Epithelial cell of prostate (primary cell): ENCODE measurements around the gene C9orf43.
"Not testable (repeated sequence)": the region's sequence is repeated elsewhere in the genome, so short reads cannot be mapped to it uniquely, and the experiment has no call there.

Experiments used
- DNase-seq: peaks from one replicate; pipeline ENCODE4 v3.0.0-alpha.2; 2011; ENCODE audit warnings: low read depth, low spot score
- H3K27ac ChIP-seq: fragments of 450-650 bp; 2 replicates; pipeline ENCODE4 v1.5.1; 2017; ENCODE audit warnings: mild to moderate bottlenecking

Gene C9orf43, protein sequence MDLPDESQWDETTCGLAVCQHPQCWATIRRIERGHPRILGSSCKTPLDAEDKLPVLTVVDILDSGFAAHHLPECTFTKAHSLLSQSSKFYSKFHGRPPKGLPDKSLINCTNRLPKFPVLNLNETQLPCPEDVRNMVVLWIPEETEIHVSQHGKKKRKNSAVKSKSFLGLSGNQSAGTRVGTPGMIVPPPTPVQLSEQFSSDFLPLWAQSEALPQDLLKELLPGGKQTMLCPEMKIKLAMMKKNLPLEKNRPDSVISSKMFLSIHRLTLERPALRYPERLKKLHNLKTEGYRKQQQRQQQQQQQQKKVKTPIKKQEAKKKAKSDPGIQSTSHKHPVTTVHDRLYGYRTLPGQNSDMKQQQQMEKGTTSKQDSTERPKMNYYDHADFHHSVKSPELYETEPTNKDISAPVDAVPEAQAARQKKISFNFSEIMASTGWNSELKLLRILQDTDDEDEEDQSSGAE

GRCh38 chr9:113410207-113410864 lies at the start of gene C9orf43, which contains the start of gene POLE3:
Gene C9orf43 (plus strand): TSS chr9:113410747. CDS start chr9:113413494, 2,747 bp downstream.
Gene POLE3 (minus strand): TSS chr9:113410675. CDS start chr9:113410293, 382 bp downstream.
- DNase-seq, result peak; percentile 72
- H3K27ac ChIP-seq, result peak within 1 kb of the TSS; percentile 94

GRCh38 chr9:113361304-113362018 lies 49.1 kb upstream of the C9orf43 start:
- no peak overlapping the region for H3K27ac ChIP-seq
- no peak for DNase-seq

- no peak overlapping the region for H3K27ac ChIP-seq
- no peak for DNase-seq
Observed at GRCh38 chr9:113363336-113363735, 47.2 kb upstream of the C9orf43 start.

DNA sequence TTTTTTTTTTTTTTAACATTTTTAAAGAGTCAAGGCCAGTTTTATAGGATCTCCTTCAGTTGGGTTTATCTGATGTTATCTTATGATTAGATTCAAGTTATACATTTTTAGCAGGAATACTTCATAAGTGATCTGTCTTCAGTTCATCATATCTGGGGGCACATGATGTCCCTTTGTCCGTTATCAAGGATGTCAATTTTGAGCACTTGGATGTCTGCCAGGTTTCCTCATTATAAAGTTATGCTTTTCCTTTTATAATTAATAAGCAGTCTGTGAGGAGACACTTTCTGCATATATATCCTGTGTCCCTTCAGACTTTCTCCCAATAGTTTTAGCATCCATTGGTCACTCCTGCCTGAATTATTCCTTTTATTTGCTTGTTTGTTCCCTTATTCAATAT lies 45.6 kb upstream of the C9orf43 start:
- H3K27ac ChIP-seq, result no peak overlapping the region
- DNase-seq, result no peak

- not testable (repeated sequence) for H3K27ac ChIP-seq, DNase-seq
Observed at GRCh38 chr9:113365652-113366051, 44.9 kb upstream of the C9orf43 start.

GRCh38 chr9:113368348-113368981 lies 42.1 kb upstream of the C9orf43 start:
- no peak for DNase-seq
- H3K27ac ChIP-seq, result no peak overlapping the region

GRCh38 chr9:113368982-113369854 lies 41.3 kb upstream of the C9orf43 start:
- no peak overlapping the region for H3K27ac ChIP-seq
- DNase-seq, result no peak

- no peak overlapping the region for H3K27ac ChIP-seq
- DNase-seq, result no peak
Observed at GRCh38 chr9:113369855-113370140, 40.7 kb upstream of the C9orf43 start.

- no peak overlapping the region for H3K27ac ChIP-seq
- DNase-seq, result no peak
Observed at GRCh38 chr9:113370806-113371325, 39.7 kb upstream of the C9orf43 start.

- H3K27ac ChIP-seq, result no peak overlapping the region
- DNase-seq, result no peak
Observed at GRCh38 chr9:113372059-113372458, 38.5 kb upstream of the C9orf43 start.

DNA sequence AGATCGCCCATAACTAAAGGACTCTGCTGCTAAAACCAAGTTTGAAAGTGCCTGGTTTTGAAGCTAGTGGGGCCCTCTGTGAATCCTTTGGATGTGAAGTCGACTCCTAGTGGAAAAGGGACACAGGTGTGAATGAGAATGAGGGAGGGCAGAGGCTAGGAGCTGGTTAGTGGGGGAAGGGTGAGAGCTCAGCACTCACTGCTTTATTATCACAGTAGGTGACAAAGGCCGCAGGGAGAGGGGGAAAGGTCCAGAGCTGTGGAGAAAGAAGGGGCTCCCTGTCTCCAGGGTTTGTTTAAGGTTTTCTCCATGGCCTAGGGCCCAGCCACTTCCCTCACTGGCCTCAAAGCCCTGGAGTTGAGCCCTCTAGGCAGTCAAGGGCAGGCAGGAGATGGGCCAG lies 37.3 kb upstream of the C9orf43 start:
- no peak for DNase-seq
- H3K27ac ChIP-seq, result no peak overlapping the region

- no peak overlapping the region for H3K27ac ChIP-seq
Observed at GRCh38 chr9:113373676-113374392, 36.7 kb upstream of the C9orf43 start.

DNA sequence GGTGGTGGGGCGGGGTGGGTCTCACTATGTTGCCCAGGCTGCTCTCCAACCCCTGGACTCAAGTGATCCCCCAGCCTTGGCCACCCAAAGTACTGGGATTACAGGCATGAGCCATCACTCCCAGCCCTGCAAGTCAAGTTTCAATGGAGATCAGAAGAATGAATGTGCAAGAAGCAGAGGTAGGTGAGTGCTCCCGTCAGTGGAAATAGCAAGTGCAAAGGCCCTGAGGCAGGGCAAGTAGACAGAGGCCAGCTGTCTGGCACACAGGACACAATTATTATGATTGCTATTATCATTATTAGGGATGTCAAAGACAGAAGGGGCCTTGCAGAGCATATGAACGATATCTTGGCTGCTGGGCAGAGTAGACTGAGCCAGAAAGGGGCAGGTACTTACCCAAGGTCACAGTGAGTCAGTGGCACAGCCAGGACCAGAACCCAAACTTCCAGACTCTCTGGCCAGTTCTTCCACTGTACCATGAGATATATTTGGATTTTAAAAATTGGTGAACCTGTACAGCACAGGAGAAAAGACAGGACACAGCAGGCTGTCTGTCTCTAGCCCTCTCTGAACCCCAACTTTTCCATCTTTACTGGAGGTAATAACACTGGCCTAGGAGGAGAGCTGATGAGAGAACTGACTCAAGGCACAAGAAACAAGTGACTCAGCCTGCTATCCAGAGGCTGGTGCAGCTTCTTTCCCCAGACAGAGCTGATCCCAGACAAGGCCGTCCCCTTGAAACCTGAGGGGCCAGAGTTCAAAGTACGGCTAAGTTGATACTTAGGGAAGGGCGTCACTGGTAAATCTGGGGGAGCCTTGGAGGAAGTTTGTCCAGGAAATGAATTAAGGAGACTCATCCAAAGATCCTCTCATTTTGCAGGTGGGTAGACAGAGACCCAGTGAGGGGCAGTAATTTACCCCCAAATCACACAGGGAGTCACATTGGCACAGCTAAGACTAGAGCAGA lies 35.2 kb upstream of the C9orf43 start:
- no peak for DNase-seq
- H3K27ac ChIP-seq, result no peak overlapping the region

More at GRCh38 chr9:113373676-113374392, 36.7 kb upstream of the C9orf43 start:
- DNase-seq, result no peak

GRCh38 chr9:113376634-113377567 lies 33.6 kb upstream of the C9orf43 start, which contains the start of gene HDHD3:
Gene HDHD3 (minus strand): TSS chr9:113376986. CDS start chr9:113374354, 2,632 bp downstream.
- peak within 1 kb of the TSS; percentile 46 for H3K27ac ChIP-seq
- no peak for DNase-seq

DNA sequence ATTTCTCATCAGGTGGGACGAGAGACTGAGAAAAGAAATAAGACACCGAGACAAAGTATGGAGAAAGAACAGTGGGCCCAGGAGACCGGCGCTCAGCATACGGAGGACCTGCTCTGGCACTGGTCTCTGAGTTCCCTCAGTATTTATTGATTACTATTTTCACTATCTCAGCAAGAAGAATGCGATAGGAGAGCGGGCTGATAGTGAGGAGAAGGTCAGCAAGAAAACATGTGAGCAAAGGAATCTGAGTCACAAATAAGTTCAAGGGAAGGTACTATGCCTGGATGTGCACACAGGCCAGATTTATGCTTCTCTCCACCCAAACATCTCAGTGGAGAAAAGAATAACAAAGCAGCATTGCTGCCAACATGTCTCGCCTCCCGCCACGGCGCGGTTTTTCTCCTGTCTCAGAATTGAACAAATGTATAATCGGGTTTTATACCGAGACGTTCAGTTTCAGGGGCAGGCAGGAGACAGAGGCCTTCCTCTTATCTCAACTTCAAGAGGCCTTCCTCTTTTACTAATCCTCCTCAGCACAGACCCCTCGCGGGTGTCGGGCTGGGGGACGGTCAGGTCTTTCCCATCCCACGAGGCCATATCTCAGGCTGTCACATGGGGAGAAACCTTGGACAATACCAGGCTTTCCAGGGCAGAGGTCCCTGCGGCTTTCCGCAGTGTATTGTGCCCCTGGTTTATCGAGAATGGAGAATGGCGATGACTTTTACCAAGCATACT lies 31.3 kb upstream of the C9orf43 start:
- not testable (repeated sequence) for H3K27ac ChIP-seq, DNase-seq

GRCh38 chr9:113379829-113380210 lies 30.7 kb upstream of the C9orf43 start:
- H3K27ac ChIP-seq, DNase-seq: not testable (repeated sequence)
